GM08714 (cell line): ENCODE results near the gene WDR35.

Source experiments
- H3K4me3 ChIP-seq: fragments of 200-500 bp; sonication (Bioruptor generic); 2 replicates; pipeline ENCODE4 v1.5.1; 2014; ENCODE audit warnings: mild to moderate bottlenecking, low read length, inconsistent platforms
- ZNF274 ChIP-seq: IDR thresholded peaks from 2 replicates; pipeline ENCODE4 v1.6.1; 2012; ENCODE audit warnings: mild to moderate bottlenecking, low read depth, low read length

The WDR35 gene

GRCh38 chr2:19989667-19990415 lies at the start of gene WDR35:
Gene WDR35, minus strand, starts transcription at chr2:19990105. Its CDS starts 90 bp downstream, at chr2:19990015.
- TF ChIP-seq ZNF274: no peak
- peak within 1 kb of the TSS; percentile 85 for H3K4me3 ChIP-seq

GRCh38 chr2:20037660-20038059 lies 47.8 kb upstream of the WDR35 start:
- H3K4me3 ChIP-seq: no peak overlapping the region
- TF ChIP-seq ZNF274: no peak

- no peak for TF ChIP-seq ZNF274
- H3K4me3 ChIP-seq: no peak overlapping the region
Measured at GRCh38 chr2:20035955-20036666, 46.2 kb upstream of the WDR35 start.

- TF ChIP-seq ZNF274: no peak
- no peak overlapping the region for H3K4me3 ChIP-seq
Measured at GRCh38 chr2:20034821-20035220, 44.9 kb upstream of the WDR35 start.

- H3K4me3 ChIP-seq: no peak overlapping the region
- TF ChIP-seq ZNF274: no peak
Measured at GRCh38 chr2:20034218-20034617, 44.3 kb upstream of the WDR35 start.

- TF ChIP-seq ZNF274: no peak
- H3K4me3 ChIP-seq: no peak overlapping the region
Measured at GRCh38 chr2:20033322-20033721, 43.4 kb upstream of the WDR35 start.

- no peak overlapping the region for H3K4me3 ChIP-seq
- no peak for TF ChIP-seq ZNF274
Measured at GRCh38 chr2:20030224-20030623, 40.3 kb upstream of the WDR35 start.

GRCh38 chr2:20027705-20028434 lies 38.0 kb upstream of the WDR35 start:
- no peak for TF ChIP-seq ZNF274
- no peak overlapping the region for H3K4me3 ChIP-seq

- H3K4me3 ChIP-seq: no peak overlapping the region
- TF ChIP-seq ZNF274: no peak
Measured at GRCh38 chr2:20027260-20027677, 37.4 kb upstream of the WDR35 start.

GRCh38 chr2:20025065-20025786 lies 35.3 kb upstream of the WDR35 start:
- no peak overlapping the region for H3K4me3 ChIP-seq
- no peak for TF ChIP-seq ZNF274

- no peak for TF ChIP-seq ZNF274
Measured at GRCh38 chr2:20023688-20024087, 33.8 kb upstream of the WDR35 start.

GRCh38 chr2:20021405-20022009 lies 31.6 kb upstream of the WDR35 start:
- H3K4me3 ChIP-seq: no peak overlapping the region
- no peak for TF ChIP-seq ZNF274

More at GRCh38 chr2:20023688-20024087, 33.8 kb upstream of the WDR35 start:
- H3K4me3 ChIP-seq: no peak overlapping the region

- TF ChIP-seq ZNF274: no peak
- H3K4me3 ChIP-seq: no peak overlapping the region
Measured at GRCh38 chr2:20019747-20020146, 29.8 kb upstream of the WDR35 start.

GRCh38 chr2:20018601-20019152 lies 28.8 kb upstream of the WDR35 start:
- no peak overlapping the region for H3K4me3 ChIP-seq
- no peak for TF ChIP-seq ZNF274
